Suprapubic skin (tissue), 4 donors: ENCODE data around the gene NHLRC4.

Experiments
- EP300 ChIP-seq: sonication (generic); formaldehyde crosslinking; IDR thresholded peaks from one replicate; pipeline ENCODE4 v1.6.1; 2017; ENCODE audit warnings: antibody characterized with exemption
- POLR2A ChIP-seq, 2 donors: fragments of 450-650 bp; IDR thresholded peaks; one replicate each; pipeline ENCODE4 v1.6.1; 2017; ENCODE audit warnings: antibody characterized with exemption in 2 of 2, mild to moderate bottlenecking in 2 of 2, moderate library complexity in 2 of 2
- POLR2AphosphoS5 ChIP-seq, 3 donors: sonication (generic); formaldehyde crosslinking; IDR thresholded peaks; one replicate each; pipeline ENCODE4 v1.6.1; 2017; ENCODE audit warnings: antibody characterized with exemption in 3 of 3
- TF ChIP-seq, protein P1 (sequence below), 2 donors: fragments of 200-600 bp in 1 of 2; fragments of 450-650 bp in 1 of 2; sonication (generic) in 1 of 2; IDR thresholded peaks; one replicate each; pipeline ENCODE4 v1.5.1; 2016 to 2019; ENCODE audit warnings: antibody characterized with exemption in 2 of 2, mild to moderate bottlenecking in 1 of 2, moderate library complexity in 1 of 2

- TF ChIP-seq, protein P1, sequence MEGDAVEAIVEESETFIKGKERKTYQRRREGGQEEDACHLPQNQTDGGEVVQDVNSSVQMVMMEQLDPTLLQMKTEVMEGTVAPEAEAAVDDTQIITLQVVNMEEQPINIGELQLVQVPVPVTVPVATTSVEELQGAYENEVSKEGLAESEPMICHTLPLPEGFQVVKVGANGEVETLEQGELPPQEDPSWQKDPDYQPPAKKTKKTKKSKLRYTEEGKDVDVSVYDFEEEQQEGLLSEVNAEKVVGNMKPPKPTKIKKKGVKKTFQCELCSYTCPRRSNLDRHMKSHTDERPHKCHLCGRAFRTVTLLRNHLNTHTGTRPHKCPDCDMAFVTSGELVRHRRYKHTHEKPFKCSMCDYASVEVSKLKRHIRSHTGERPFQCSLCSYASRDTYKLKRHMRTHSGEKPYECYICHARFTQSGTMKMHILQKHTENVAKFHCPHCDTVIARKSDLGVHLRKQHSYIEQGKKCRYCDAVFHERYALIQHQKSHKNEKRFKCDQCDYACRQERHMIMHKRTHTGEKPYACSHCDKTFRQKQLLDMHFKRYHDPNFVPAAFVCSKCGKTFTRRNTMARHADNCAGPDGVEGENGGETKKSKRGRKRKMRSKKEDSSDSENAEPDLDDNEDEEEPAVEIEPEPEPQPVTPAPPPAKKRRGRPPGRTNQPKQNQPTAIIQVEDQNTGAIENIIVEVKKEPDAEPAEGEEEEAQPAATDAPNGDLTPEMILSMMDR (IDR thresholded peaks at IDR 0.05), result no peak
- TF ChIP-seq EP300 (no peak), POLR2AphosphoS5 (IDR thresholded peaks at IDR 0.05) (no peak), POLR2A (IDR thresholded peaks at IDR 0.05) (no peak)
Measured at GRCh38 chr16:590188-590814, 23.5 kb downstream of the NHLRC4 start.
